Epithelial cell of prostate (primary cell): ENCODE measurements around the gene KRTAP22-1.

Experiments
- DNase-seq: peaks from one replicate; pipeline ENCODE4 v3.0.0-alpha.2; 2011; ENCODE audit warnings: low read depth, low spot score
- H3K27ac ChIP-seq: fragments of 450-650 bp; 2 replicates; pipeline ENCODE4 v1.5.1; 2017; ENCODE audit warnings: mild to moderate bottlenecking

KRTAP22-1 gene

GRCh38 chr21:30600787-30601186 lies at the start of gene KRTAP22-1:
KRTAP22-1 (plus strand) TSS chr21:30601087.
- no peak within 1 kb of the TSS for H3K27ac ChIP-seq
- DNase-seq: no peak

DNA sequence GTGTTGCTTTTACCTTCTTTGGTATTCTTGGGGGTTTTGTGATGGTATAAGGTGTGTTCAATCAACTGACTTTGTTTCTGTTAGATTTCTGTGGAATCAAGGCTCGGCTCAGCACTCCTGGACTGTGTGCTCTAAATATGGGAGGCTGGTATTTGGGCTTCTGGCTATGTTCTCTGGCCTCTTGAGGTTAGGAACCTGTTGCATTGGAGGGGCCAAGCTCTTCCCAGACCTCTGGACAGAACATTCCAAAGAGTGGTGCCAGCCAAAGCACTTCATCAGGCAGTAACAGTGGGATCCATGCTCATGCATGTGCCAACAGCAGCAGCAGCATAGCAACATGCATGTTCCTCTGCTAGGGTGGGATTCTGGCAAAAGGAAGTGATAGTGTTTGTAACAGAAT lies 48.1 kb upstream of the KRTAP22-1 start:
- DNase-seq: no peak
- H3K27ac ChIP-seq: no peak overlapping the region

DNA sequence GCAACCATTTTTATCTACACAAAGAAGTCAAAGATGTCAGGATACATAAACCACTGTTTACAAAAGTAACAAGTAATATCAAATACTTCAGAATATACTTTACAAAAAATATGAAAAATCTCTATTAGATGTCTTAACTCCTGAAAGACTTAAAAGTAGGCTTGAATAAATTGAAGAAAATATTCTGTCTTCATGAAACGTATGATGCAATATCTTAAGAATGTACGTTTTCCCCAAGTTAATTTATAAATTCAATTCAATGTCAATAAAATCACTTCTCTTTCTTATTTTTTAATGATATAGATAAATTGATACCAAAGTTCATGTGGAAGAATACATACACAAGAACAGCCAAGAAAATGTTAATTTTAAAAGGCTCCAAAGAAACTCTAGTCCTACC lies 45.8 kb upstream of the KRTAP22-1 start:
- no peak overlapping the region for H3K27ac ChIP-seq
- no peak for DNase-seq

DNA sequence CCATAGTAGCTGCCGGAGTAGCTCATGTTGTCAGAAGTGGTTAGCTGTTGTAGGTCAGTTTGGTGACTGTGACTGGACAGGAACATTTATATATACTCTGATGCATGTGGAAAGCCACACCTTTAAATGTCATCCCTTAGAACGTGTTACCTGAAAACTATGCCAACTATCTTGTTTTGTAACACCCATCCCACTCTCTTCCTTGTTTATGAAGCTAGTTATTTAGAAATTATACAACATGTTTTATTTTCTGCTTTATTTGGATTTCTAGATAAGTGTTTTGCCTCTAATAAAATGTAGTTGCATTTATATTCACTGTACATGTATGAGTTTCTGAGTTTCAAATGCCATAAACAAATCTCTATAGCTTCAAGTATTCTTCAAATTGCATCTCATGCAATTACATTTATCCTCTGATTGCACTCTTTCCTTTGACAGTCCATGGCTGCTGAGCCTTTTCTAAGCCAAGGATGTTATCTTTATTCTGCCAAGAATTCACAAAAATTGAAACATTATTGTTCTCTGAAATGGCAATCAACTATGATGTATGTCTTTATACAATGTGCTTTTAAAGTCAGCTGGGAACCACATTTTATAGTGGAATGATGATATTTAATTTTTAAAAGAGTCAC lies 39.5 kb upstream of the KRTAP22-1 start, which contains the start of gene KRTAP19-7:
KRTAP19-7 (minus strand) TSS at position 51 of the 632 bp plus-strand sequence; CDS start at position 26, 25 bp downstream.
- H3K27ac ChIP-seq: no peak within 1 kb of the TSS

GRCh38 chr21:30561957-30562356 lies 38.9 kb upstream of the KRTAP22-1 start:
- no peak for DNase-seq
- no peak overlapping the region for H3K27ac ChIP-seq

More for the DNA sequence above, 39.5 kb upstream of the KRTAP22-1 start, which contains the start of gene KRTAP19-7:
- DNase-seq: no peak

GRCh38 chr21:30563072-30563471 lies 37.8 kb upstream of the KRTAP22-1 start:
- no peak for DNase-seq
- no peak overlapping the region for H3K27ac ChIP-seq

- DNase-seq: no peak
Observed at GRCh38 chr21:30563630-30564029, 37.3 kb upstream of the KRTAP22-1 start.

GRCh38 chr21:30567617-30568016 lies 33.3 kb upstream of the KRTAP22-1 start:
- H3K27ac ChIP-seq: no peak overlapping the region
- DNase-seq: no peak

More at GRCh38 chr21:30563630-30564029, 37.3 kb upstream of the KRTAP22-1 start:
- H3K27ac ChIP-seq: no peak overlapping the region

GRCh38 chr21:30577766-30578165 lies 23.1 kb upstream of the KRTAP22-1 start:
- no peak overlapping the region for H3K27ac ChIP-seq
- no peak for DNase-seq

DNA sequence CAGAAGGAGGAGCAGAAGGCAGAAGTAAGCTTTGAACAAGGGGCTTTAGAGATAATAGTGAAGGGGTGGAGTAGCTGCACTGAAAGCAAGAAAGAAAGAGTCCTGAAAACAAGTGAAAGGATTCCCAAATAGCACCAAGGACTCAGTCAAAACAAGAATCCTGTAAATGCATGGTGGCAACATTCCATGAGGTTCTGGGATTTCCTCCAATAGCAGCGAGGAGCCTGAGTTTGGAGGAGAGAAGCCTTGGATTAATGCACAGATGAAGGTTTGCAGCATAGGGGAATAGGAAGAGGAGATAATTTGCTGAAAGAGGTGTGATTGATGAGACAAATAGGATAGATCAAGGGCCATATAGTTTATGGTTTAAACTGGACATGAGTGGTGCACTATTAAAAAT lies 21.5 kb upstream of the KRTAP22-1 start:
- no peak overlapping the region for H3K27ac ChIP-seq
- DNase-seq: no peak

DNA sequence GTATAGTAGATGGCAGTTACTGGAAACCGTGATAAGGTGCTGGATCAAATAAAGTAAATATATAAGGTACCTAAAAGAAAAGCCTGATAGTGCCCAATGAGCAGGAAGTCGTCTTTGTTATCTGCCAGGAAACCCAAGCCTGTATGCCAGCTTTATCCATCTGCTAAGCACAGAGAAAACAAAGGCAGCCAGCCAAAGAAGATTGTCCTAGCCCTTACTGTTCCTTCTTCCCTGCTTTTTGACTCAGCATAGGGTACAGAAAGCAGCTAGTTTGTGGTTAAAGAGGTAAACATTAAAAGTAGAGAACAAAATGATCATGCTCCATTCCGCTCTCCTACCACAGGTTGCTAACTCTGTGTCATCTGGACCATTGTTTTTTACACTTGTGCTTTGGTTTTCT lies 20.8 kb upstream of the KRTAP22-1 start:
- H3K27ac ChIP-seq: no peak overlapping the region
- no peak for DNase-seq

- DNase-seq: no peak
- no peak overlapping the region for H3K27ac ChIP-seq
Observed at GRCh38 chr21:30582870-30583269, 18.0 kb upstream of the KRTAP22-1 start.

DNA sequence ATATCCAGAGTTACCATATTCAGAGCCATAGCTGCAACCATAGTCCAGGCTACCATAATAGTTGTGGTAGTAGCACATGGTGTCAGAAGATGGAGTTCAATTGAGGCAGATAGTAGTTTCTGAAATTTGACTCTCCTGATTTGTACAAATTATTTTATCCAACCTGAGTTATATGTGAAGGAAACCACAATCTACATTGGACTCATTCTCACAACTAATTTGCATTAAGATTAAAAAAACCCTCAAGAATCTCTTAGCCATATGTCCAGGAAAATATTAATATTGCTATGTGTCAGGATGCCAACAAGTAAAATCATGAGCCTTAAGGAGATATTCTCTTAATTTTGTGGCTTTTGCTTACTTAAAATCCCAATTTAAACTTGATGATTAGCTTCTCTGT lies 10.6 kb upstream of the KRTAP22-1 start, which contains the start of gene KRTAP22-2:
KRTAP22-2 (minus strand) TSS at position 101 of the 400 bp plus-strand sequence.
- no peak within 1 kb of the TSS for H3K27ac ChIP-seq
- no peak for DNase-seq

DNA sequence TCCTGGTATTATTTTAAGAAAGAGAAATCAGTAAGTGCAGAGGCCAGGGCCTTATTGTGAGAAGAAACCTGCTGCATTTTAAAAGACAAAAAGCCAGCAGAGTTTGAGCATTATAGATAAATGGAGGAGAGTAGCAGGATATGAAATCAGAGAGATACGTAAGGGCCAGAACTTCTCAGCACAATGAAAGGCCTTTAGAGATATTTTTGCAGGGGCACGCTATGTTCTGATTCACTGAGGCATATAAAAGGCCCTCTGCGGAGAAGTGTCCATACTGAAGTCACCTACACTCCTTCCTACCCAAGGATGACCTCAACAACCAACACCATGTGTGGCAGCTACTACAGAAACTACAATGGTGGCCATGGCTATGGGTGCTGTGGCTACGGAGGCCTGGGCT lies 8.7 kb upstream of the KRTAP22-1 start, which contains the start of gene KRTAP6-3:
KRTAP6-3 (plus strand) TSS at position 301 of the 400 bp plus-strand sequence; CDS start at position 307, 6 bp downstream.
- no peak within 1 kb of the TSS for H3K27ac ChIP-seq
- no peak for DNase-seq

GRCh38 chr21:30598802-30599201 lies 2.1 kb upstream of the KRTAP22-1 start, which contains the start of gene KRTAP6-2:
KRTAP6-2 (minus strand) TSS chr21:30598902; CDS start chr21:30598874, 28 bp downstream.
- no peak within 1 kb of the TSS for H3K27ac ChIP-seq
- DNase-seq: no peak

- H3K27ac ChIP-seq: no peak overlapping the region
- DNase-seq: no peak
Observed at GRCh38 chr21:30605968-30606367, 5.1 kb downstream of the KRTAP22-1 start.

- DNase-seq: no peak
- H3K27ac ChIP-seq: no peak overlapping the region
Observed at GRCh38 chr21:30612132-30612531, 11.2 kb downstream of the KRTAP22-1 start.

GRCh38 chr21:30613836-30614235 lies 12.9 kb downstream of the KRTAP22-1 start, which contains the start of gene KRTAP6-1:
KRTAP6-1 (minus strand) TSS chr21:30613930; CDS start chr21:30613904, 26 bp downstream.
- DNase-seq: no peak
- H3K27ac ChIP-seq: no peak within 1 kb of the TSS

DNA sequence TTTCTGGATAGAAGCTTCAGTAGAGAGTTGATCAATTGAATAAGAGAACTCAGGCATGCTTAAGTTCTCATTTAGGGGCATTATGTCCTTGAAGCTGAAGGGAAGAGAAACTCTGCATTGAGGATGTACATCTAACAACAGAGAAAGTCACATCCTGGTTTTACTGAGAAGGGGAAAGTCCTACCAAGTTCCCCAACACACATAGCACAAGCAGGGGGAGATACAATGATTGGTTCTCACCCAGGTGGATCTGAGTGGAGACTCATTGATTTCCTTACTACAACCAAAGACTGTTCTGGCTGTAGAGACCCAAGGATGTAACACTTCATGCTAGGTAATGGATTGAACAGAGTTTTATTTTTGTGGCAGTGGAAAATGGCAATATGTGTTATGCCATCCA lies 14.3 kb downstream of the KRTAP22-1 start:
- no peak for DNase-seq
- no peak overlapping the region for H3K27ac ChIP-seq

DNA sequence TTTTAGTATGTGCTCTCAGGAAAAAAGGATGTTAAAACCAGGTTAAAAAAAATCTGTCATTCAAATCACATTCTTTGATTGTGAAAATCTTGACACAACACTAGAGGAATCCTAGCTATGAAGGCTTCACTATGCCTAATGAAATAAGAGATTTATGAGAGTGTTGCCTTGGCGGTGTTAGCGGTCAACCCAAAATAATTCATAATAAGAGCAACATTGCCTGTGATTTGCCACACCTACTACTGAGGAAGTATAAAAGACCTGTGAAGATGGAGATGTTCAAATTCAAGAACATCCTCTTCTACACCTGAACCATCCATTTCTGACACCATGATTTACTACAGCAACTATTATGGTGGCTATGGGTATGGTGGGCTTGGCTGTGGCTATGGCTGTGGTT lies 15.2 kb downstream of the KRTAP22-1 start, which contains the start of gene KRTAP20-1:
KRTAP20-1 (plus strand) TSS at position 301 of the 400 bp plus-strand sequence; CDS start at position 331, 30 bp downstream.
- no peak for DNase-seq
- no peak within 1 kb of the TSS for H3K27ac ChIP-seq

DNA sequence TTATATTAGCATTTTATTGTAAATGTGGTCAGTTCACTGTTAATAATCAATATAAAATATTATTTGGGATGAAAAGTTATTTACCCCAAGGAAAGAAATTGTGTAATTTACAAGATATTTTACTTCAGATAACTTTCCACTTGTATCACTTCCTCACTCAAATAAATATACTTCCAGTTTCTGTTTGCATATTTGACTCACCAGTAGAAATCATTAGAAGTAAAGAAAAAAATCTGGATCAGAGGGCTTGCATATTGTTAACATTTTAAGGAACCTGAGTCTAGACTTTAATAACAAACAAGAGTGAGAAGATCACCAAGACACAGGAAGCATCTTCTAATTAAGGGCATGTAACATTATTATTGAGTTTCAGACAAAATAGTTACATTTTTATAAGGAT lies 19.2 kb downstream of the KRTAP22-1 start:
- DNase-seq: no peak
- H3K27ac ChIP-seq: no peak overlapping the region

DNA sequence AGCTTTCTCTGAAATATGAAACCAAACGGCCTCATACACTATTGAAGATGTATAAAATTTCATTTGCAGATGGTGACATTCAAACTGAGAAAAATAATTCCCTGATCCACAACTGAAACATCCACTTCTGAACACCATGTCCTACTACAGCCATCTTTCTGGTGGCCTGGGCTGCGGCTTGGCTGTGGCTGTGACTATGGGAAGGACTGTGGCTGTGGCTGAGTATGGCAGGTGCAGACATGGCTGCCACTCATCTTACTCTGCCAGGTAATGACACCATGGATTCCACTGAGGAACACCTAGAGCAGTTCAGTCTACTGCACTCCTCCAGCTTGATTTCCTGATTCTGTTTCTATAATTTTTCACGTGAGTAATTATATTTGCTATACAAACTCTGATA lies 19.6 kb downstream of the KRTAP22-1 start, which contains the start of gene KRTAP20-4:
KRTAP20-4 (plus strand) TSS at position 106 of the 400 bp plus-strand sequence.
- H3K27ac ChIP-seq: no peak within 1 kb of the TSS
- no peak for DNase-seq
